HCT116 (cell line): ENCODE data around the gene ACTR3. TPM values are rescaled to one million over a fixed set of nuclear protein-coding genes. Genes with fewer than 3 reads are reported as not detected.
A peak's percentile ranks its signal among the peaks of the same experiment; 100 is the strongest.
"Not testable (repeated sequence)": the region's sequence is repeated elsewhere in the genome, so short reads cannot be mapped to it uniquely, and the experiment has no call there.

Source experiments
- ATAC-seq: fragments of 200-7000 bp; cut with Tn5 transposase; 2 replicates; pipeline ENCODE4 v1.9.1; 2020; ENCODE audit warnings: mild to moderate bottlenecking, moderate library complexity
- BruUV-seq: library from RNA; stranded (reverse); fragments of 400-500 nt; replicated peaks from 2 replicates; lab custom pipeline; 2021; lab: Mats Ljungman, UMichigan
- CTCF ChIA-PET: fragments of 300-600 bp; sonication (Branson Sonifier 250); formaldehyde crosslinking; loops from one replicate; lab custom pipeline; 2021; ENCODE audit warnings: antibody characterized with exemption; lab: Charles Lee
- POLR2A ChIA-PET: fragments of 300-600, 350-600 bp; sonication (Branson Sonifier 250); formaldehyde crosslinking; loops from one replicate; lab custom pipeline; 2021; ENCODE audit warnings: antibody characterized with exemption; lab: Charles Lee
- RAD21 ChIA-PET, 2 experiments: fragments of 300-600 bp; sonication (Branson Sonifier 250); formaldehyde crosslinking; loops; one replicate each; lab custom pipeline; 2023; ENCODE audit warnings: low total read pairs in 2 of 2; ENCODE audit not compliant: uncharacterized antibody in 2 of 2, unreplicated experiment in 2 of 2, low non-redundant PET in 1 of 2; lab: Charles Lee
- DNase-seq: peaks from one replicate; pipeline ENCODE4 v3.0.0-alpha.2; 2010; ENCODE audit warnings: low read depth, low spot score
- H2AFZ ChIP-seq: fragments of 200-600 bp; shearing (Covaris generic), sonication (generic); 2 replicates; pipeline ENCODE4 v1.6.1; 2017; ENCODE audit warnings: low read depth, mixed run types, mixed read lengths, antibody characterized with exemption, low read length; ENCODE audit not compliant: poor library complexity, severe bottlenecking
- H3K27ac ChIP-seq: 2 replicates; pipeline ENCODE4 v1.5.1; 2012; ENCODE audit warnings: low read depth, low read length
- H3K27me3 ChIP-seq: fragments of 200-600 bp; sonication (generic); 2 replicates; pipeline ENCODE4 v1.6.1; 2016; ENCODE audit warnings: mixed run types, low read length, mixed read lengths; ENCODE audit not compliant: insufficient read depth
- H3K36me3 ChIP-seq, 2 experiments: fragments of 200-500 bp in 1 of 2; fragments of 200-600 bp in 1 of 2; sonication (Bioruptor generic) in 1 of 2; sonication (generic) in 1 of 2; 2 replicates each; pipeline versions ENCODE4 v1.5.1 to v1.6.1; 2014 to 2016; ENCODE audit warnings: low read length in 2 of 2, inconsistent platforms in 1 of 2, mixed read lengths in 1 of 2, mixed run types in 1 of 2; ENCODE audit not compliant: insufficient read depth in 2 of 2, control insufficient read depth in 1 of 2
- H3K4me1 ChIP-seq, 2 experiments: fragments of 200-600 bp in 1 of 2; sonication (generic) in 1 of 2; 2 replicates each; pipeline versions ENCODE4 v1.5.1 to v1.6.1; 2012 to 2017; ENCODE audit warnings: low read length in 2 of 2, inconsistent platforms in 1 of 2, mild to moderate bottlenecking in 1 of 2, mixed read lengths in 1 of 2, mixed run types in 1 of 2, moderate library complexity in 1 of 2; ENCODE audit not compliant: insufficient read depth in 2 of 2, control insufficient read depth in 1 of 2
- H3K4me2 ChIP-seq: fragments of 200-600 bp; sonication (generic); 2 replicates; pipeline ENCODE4 v1.6.1; 2017; ENCODE audit warnings: mixed run types, low read length, mixed read lengths
- H3K4me3 ChIP-seq, 2 experiments: fragments of 200-600 bp in 1 of 2; sonication (generic) in 1 of 2; replicated peaks in 1 of 2; 2 replicates each; pipeline ENCODE4 v1.5.1; 2011 to 2016; ENCODE audit warnings: low read length in 2 of 2, control low read depth in 1 of 2, low read depth in 1 of 2, mild to moderate bottlenecking in 1 of 2, mixed read lengths in 1 of 2, mixed run types in 1 of 2
- H3K79me2 ChIP-seq: fragments of 200-600 bp; sonication (generic); 2 replicates; pipeline ENCODE4 v1.6.1; 2017; ENCODE audit warnings: mild to moderate bottlenecking, mixed run types, low read length, moderate library complexity, mixed read lengths; ENCODE audit not compliant: insufficient read depth
- H3K9ac ChIP-seq: fragments of 200-600 bp; sonication (generic); 2 replicates; pipeline ENCODE4 v1.6.1; 2016; ENCODE audit warnings: low read length, mixed read lengths
- H3K9me2 ChIP-seq: fragments of 200-600 bp; sonication (generic), shearing (Covaris generic); 2 replicates; pipeline ENCODE4 v1.6.1; 2017; ENCODE audit warnings: mixed run types, mild to moderate bottlenecking, moderate library complexity; ENCODE audit not compliant: insufficient read depth
- H3K9me3 ChIP-seq, 2 experiments: fragments of 200-500 bp in 1 of 2; fragments of 200-600 bp in 1 of 2; sonication (Bioruptor generic) in 1 of 2; sonication (generic) in 1 of 2; 2 replicates each; pipeline ENCODE4 v1.6.1; 2014 to 2017; ENCODE audit warnings: low read length in 2 of 2, mixed read lengths in 2 of 2, inconsistent platforms in 1 of 2, low read depth in 1 of 2, mild to moderate bottlenecking in 1 of 2, mixed run types in 1 of 2, moderate library complexity in 1 of 2; ENCODE audit not compliant: control insufficient read depth in 1 of 2, insufficient read depth in 1 of 2
- H4K20me1 ChIP-seq: fragments of 200-600 bp; sonication (generic), shearing (Covaris generic); 2 replicates; pipeline ENCODE4 v1.6.1; 2017; ENCODE audit warnings: mixed run types, mild to moderate bottlenecking, moderate library complexity; ENCODE audit not compliant: insufficient read depth
- ATF3 ChIP-seq: IDR thresholded peaks from 2 replicates; pipeline ENCODE4 v1.6.1; 2012
- CBX3 ChIP-seq: IDR thresholded peaks from 2 replicates; pipeline ENCODE4 v1.6.1; 2012; ENCODE audit warnings: low read depth
- CEBPB ChIP-seq: IDR thresholded peaks from 2 replicates; pipeline ENCODE4 v1.6.1; 2012; ENCODE audit warnings: low read depth
- EGR1 ChIP-seq: IDR thresholded peaks from 2 replicates; pipeline ENCODE4 v1.6.1; 2012; ENCODE audit warnings: low read depth
- EZH2phosphoT487 ChIP-seq: fragments of 200-600 bp; IDR thresholded peaks from 2 replicates; pipeline ENCODE4 v1.6.1; 2018; ENCODE audit warnings: antibody characterized with exemption, borderline replicate concordance
- SP1 ChIP-seq: IDR thresholded peaks from 2 replicates; pipeline ENCODE4 v1.6.1; 2012; ENCODE audit warnings: low read depth
- TCF7L2 ChIP-seq: IDR thresholded peaks from 2 replicates; pipeline ENCODE4 v1.7.0; 2011; ENCODE audit warnings: borderline replicate concordance, inconsistent platforms; ENCODE audit not compliant: insufficient read depth, insufficient read length; ENCODE audit errors: extremely low read depth
- ZBTB33 ChIP-seq: IDR thresholded peaks from 2 replicates; pipeline ENCODE4 v1.6.1; 2011; ENCODE audit warnings: mild to moderate bottlenecking, low read length, moderate library complexity; ENCODE audit not compliant: insufficient replicate concordance; ENCODE audit errors: extremely low read depth
- ZNF274 ChIP-seq: fragments of 200-500 bp; sonication (Bioruptor generic); IDR thresholded peaks from 2 replicates; pipeline ENCODE4 v1.6.1; 2014; ENCODE audit warnings: mild to moderate bottlenecking, low read depth, low read length, inconsistent platforms
- intact Hi-C: fragments of 100-400 bp; cut with micrococcal nuclease; formaldehyde crosslinking; loops from 2 replicates; pipeline ENCODE4 v1.10.0; 2022
- total RNA-seq: library from RNA; stranded (reverse); gene quantifications from one replicate; pipeline ENCODE4 v1.2.1, GENCODE V29; 2021; ENCODE audit not compliant: unreplicated experiment

Gene ACTR3
- total RNA-seq, 1 experiment from 2014 or later: 232 TPM

- intact Hi-C loops: no loop called here
- Histone ChIP-seq H3K9me2 (no peaks in the 10 kb centered on the region), H3K27ac (no peak overlapping the region), H3K9me3 (peaks cover 0 to 13% of the 10 kb centered on the region in 2 experiments; a peak in 1 of 4 replicates), H3K4me2 (no peak overlapping the region), H3K4me3 (no peak overlapping the region)
- no peak for DNase-seq
- TF ChIP-seq CBX3 (peak; percentile 59; the same call in 1 of the 2 replicates), ATF3 (no peak)
- TF ChIP-seq, all 23 proteins: peak for 1
- H4K20me1 ChIP-seq: no peaks in the 10 kb centered on the region
- no peaks in the 10 kb centered on the region for H3K4me1 ChIP-seq
- CTCF ChIA-PET: no interaction called here
- H3K27me3 ChIP-seq: no peaks in the 10 kb centered on the region
- RAD21 ChIA-PET: no interaction called here
- peaks cover 18 to 52% of the 10 kb centered on the region in 2 experiments for H3K36me3 ChIP-seq
- H2AFZ ChIP-seq: no peak overlapping the region
- peaks cover 11% of the 10 kb centered on the region for H3K79me2 ChIP-seq
- BruUV-seq: no TSS peak
- POLR2A ChIA-PET: no interaction called here
- ATAC-seq: no peak
- no peak overlapping the region for H3K9ac ChIP-seq
Observed at GRCh38 chr2:113937501-113937900, 47.6 kb downstream of the ACTR3 start.

- Histone ChIP-seq H3K4me3 (no peak overlapping the region), H3K4me2 (no peak overlapping the region), H3K79me2 (peaks cover 5% of the 10 kb centered on the region; the same call in 1 of the 2 replicates), H3K27ac (no peak overlapping the region), H3K9me2 (no peaks in the 10 kb centered on the region), H3K9me3 (peaks cover 0 to 13% of the 10 kb centered on the region in 2 experiments; a peak in 1 of 4 replicates), H3K27me3 (no peaks in the 10 kb centered on the region), H2AFZ (no peak overlapping the region), H4K20me1 (no peaks in the 10 kb centered on the region), H3K9ac (no peak overlapping the region), H3K36me3 (peaks cover 18 to 44% of the 10 kb centered on the region in 2 experiments), H3K4me1 (no peaks in the 10 kb centered on the region)
- intact Hi-C loops: no loop called here
- ATAC-seq (no peak), DNase-seq (no peak)
- ChIA-PET CTCF (no interaction called here), POLR2A (no interaction called here), RAD21 (no interaction called here)
- TF ChIP-seq EGR1 (no peak), ZNF274 (no peak), SP1 (no peak), TCF7L2 (no peak), CEBPB (no peak), EZH2phosphoT487 (no peak), ZBTB33 (no peak)
- no TSS peak for BruUV-seq
Observed at GRCh38 chr2:113940891-113941290, 51.0 kb downstream of the ACTR3 start.

GRCh38 chr2:113945784-113946183 lies 55.9 kb downstream of the ACTR3 start:
- H4K20me1 ChIP-seq, H3K9me2 ChIP-seq, BruUV-seq, H2AFZ ChIP-seq, ATAC-seq, CTCF ChIA-PET, H3K9ac ChIP-seq, H3K4me3 ChIP-seq, POLR2A ChIA-PET, H3K27ac ChIP-seq, RAD21 ChIA-PET, H3K4me1 ChIP-seq, DNase-seq, intact Hi-C loops, H3K9me3 ChIP-seq, H3K27me3 ChIP-seq, H3K79me2 ChIP-seq, H3K4me2 ChIP-seq: not testable (repeated sequence)
- H3K36me3 ChIP-seq: peaks cover 11 to 20% of the 10 kb centered on the region in 2 experiments; a peak in 3 of 4 replicates
